ENCODE data around the gene OSBPL6. TPM values are rescaled to one million over a fixed set of nuclear protein-coding genes. Genes with fewer than 3 reads are reported as not detected.

The OSBPL6 gene
- total RNA-seq, 1 experiment from 2014 or later: 11.6 TPM

GRCh38 chr2:178280244-178280852 lies 86.0 kb downstream of the OSBPL6 start:
- Histone ChIP-seq H3K9me2 (ENCODE audit: insufficient read depth) (no peaks in the 10 kb centered on the region), H3K9me3 (ENCODE audit: control insufficient read depth in 1 of 2, insufficient read depth in 1 of 2, low read depth in 1 of 2, low read length in 2 of 2) (no peaks in the 10 kb centered on the region), H3K27me3 (ENCODE audit: insufficient read depth, low read length) (no peaks in the 10 kb centered on the region), H3K4me1 (ENCODE audit: control insufficient read depth in 1 of 2, insufficient read depth in 2 of 2, low read length in 2 of 2) (peaks cover 0 to 11% of the 10 kb centered on the region in 2 experiments; a peak in 1 of 4 replicates), H3K27ac (ENCODE audit: low read depth, low read length) (no peak overlapping the region), H4K20me1 (ENCODE audit: insufficient read depth) (no peaks in the 10 kb centered on the region), H2AFZ (ENCODE audit: low read depth, low read length, poor library complexity, severe bottlenecking) (no peak overlapping the region), H3K79me2 (ENCODE audit: insufficient read depth, low read length) (no peaks in the 10 kb centered on the region), H3K36me3 (ENCODE audit: control insufficient read depth in 1 of 2, insufficient read depth in 2 of 2, low read length in 2 of 2) (no peaks in the 10 kb centered on the region), H3K4me2 (ENCODE audit: low read length) (no peak overlapping the region), H3K4me3 (replicated peaks in 1 of 2; ENCODE audit: low read depth in 1 of 2, low read length in 2 of 2) (no peak overlapping the region), H3K9ac (ENCODE audit: low read length) (no peak overlapping the region)
- RAD21 ChIA-PET (ENCODE audit: low non-redundant PET in 1 of 2, low total read pairs in 2 of 2, uncharacterized antibody in 2 of 2, unreplicated experiment in 2 of 2): no interaction called here
- ATAC-seq: peak; percentile 79
- CTCF ChIA-PET: no interaction called here
- TF ChIP-seq ZNF274 (IDR thresholded peaks at IDR 0.05; ENCODE audit: low read depth, low read length) (no peak), EZH2 (IDR thresholded peaks at IDR 0.05) (no peak), CTCF (IDR thresholded peaks at IDR 0.05 in 2 of 3, conservative IDR thresholded peaks at IDR 0.05 in 1 of 3; ENCODE audit: borderline replicate concordance in 1 of 3, insufficient read depth in 1 of 3, low read depth in 2 of 3, low read length in 2 of 3) (peak; percentile 60 to 87 (median 63)), EGR1 (IDR thresholded peaks at IDR 0.05; ENCODE audit: low read depth) (no peak), SRF (IDR thresholded peaks at IDR 0.05; ENCODE audit: low read depth) (no peak), MAX (IDR thresholded peaks at IDR 0.05) (no peak), RAD21 (IDR thresholded peaks at IDR 0.05; ENCODE audit: low read depth) (peak; percentile 52), CEBPB (IDR thresholded peaks at IDR 0.05; ENCODE audit: low read depth) (no peak)
- DNase-seq (ENCODE audit: low read depth, low spot score): peak; percentile 45
- POLR2A ChIA-PET: no interaction called here
- intact Hi-C loops (cut with micrococcal nuclease): no loop called here
- no TSS peak for BruUV-seq (replicated peaks)

All from HCT116 (cell line).